Karpas-422 (cell line): ENCODE data around the gene TMEM117. TPM values are rescaled to one million over a fixed set of nuclear protein-coding genes. Genes with fewer than 3 reads are reported as not detected.

Experiments
- DNase-seq: peaks from one replicate; pipeline ENCODE4 v3.0.0-alpha.2; 2015
- H2AFZ ChIP-seq: fragments of 200-600 bp; sonication (generic); 2 replicates; pipeline ENCODE4 v1.6.1; 2014; ENCODE audit warnings: antibody characterized with exemption, low read length, mixed read lengths
- H3K27ac ChIP-seq: fragments of 200-600 bp; sonication (generic); 2 replicates; pipeline ENCODE4 v1.5.1; 2014; ENCODE audit warnings: mild to moderate bottlenecking, low read length, moderate library complexity
- H3K27me3 ChIP-seq: fragments of 200-600 bp; sonication (generic); 2 replicates; pipeline ENCODE4 v1.6.1; 2014; ENCODE audit warnings: low read length, mixed read lengths
- H3K36me3 ChIP-seq: fragments of 200-600 bp; sonication (generic); 2 replicates; pipeline ENCODE4 v1.6.1; 2014; ENCODE audit warnings: low read length, mixed read lengths; ENCODE audit not compliant: insufficient read depth
- H3K4me1 ChIP-seq: fragments of 200-600 bp; sonication (generic); 2 replicates; pipeline ENCODE4 v1.6.1; 2014; ENCODE audit warnings: mild to moderate bottlenecking, low read length, mixed read lengths
- H3K4me2 ChIP-seq: fragments of 200-600 bp; sonication (generic); 2 replicates; pipeline ENCODE4 v1.6.1; 2014; ENCODE audit warnings: low read length, low read depth, mild to moderate bottlenecking; ENCODE audit not compliant: poor library complexity, severe bottlenecking
- H3K4me3 ChIP-seq: fragments of 200-600 bp; sonication (generic); 2 replicates; pipeline ENCODE4 v1.5.1; 2014; ENCODE audit warnings: mild to moderate bottlenecking, antibody characterized with exemption, low read length, mixed read lengths
- H3K79me2 ChIP-seq: fragments of 200-600 bp; sonication (generic); 2 replicates; pipeline ENCODE4 v1.6.1; 2014; ENCODE audit warnings: mild to moderate bottlenecking, low read length, mixed read lengths
- H3K9ac ChIP-seq: fragments of 200-600 bp; sonication (generic); 2 replicates; pipeline ENCODE4 v1.6.0; 2014; ENCODE audit warnings: low read length
- H3K9me2 ChIP-seq: fragments of 200-600 bp; sonication (generic), shearing (Covaris generic); replicated peaks from 2 replicates; pipeline ENCODE4 v1.6.0; 2014; ENCODE audit warnings: mild to moderate bottlenecking, low read length, moderate library complexity; ENCODE audit not compliant: insufficient read depth
- H3K9me3 ChIP-seq: fragments of 300-700, 200-600 bp; sonication (generic); 2 replicates; pipeline ENCODE4 v1.6.1; 2014; ENCODE audit warnings: low read length, mixed read lengths
- H4K20me1 ChIP-seq: fragments of 200-600 bp; sonication (generic); 2 replicates; pipeline ENCODE4 v1.6.1; 2014; ENCODE audit warnings: mild to moderate bottlenecking, antibody characterized with exemption, low read length, low read depth; ENCODE audit not compliant: insufficient read depth
- total RNA-seq: library from RNA; depleted of rRNA; stranded (reverse); fragments of >200 nt; shearing (Covaris generic); gene quantifications from 2 replicates; pipeline ENCODE4 v1.2.3, GENCODE V29; 2014; ENCODE audit warnings: low replicate concordance

Gene TMEM117
- total RNA-seq, 1 experiment from 2014 or later, result 13.3 TPM

- Histone ChIP-seq H3K27ac (no peak overlapping the region), H3K4me1 (no peaks in the 10 kb centered on the region), H4K20me1 (no peaks in the 10 kb centered on the region), H3K36me3 (no peaks in the 10 kb centered on the region), H3K9me2 (no peaks in the 10 kb centered on the region), H3K79me2 (no peaks in the 10 kb centered on the region), H3K9me3 (no peaks in the 10 kb centered on the region), H3K9ac (no peak overlapping the region), H3K4me3 (no peak overlapping the region), H2AFZ (no peak overlapping the region), H3K4me2 (no peak overlapping the region), H3K27me3 (no peaks in the 10 kb centered on the region)
- no peak for DNase-seq
Measured at GRCh38 chr12:44126806-44127205, 290.9 kb downstream of the TMEM117 start.

- no peaks in the 10 kb centered on the region for H3K4me1 ChIP-seq
- no peak overlapping the region for H3K27ac ChIP-seq
- no peaks in the 10 kb centered on the region for H3K9me2 ChIP-seq
- no peaks in the 10 kb centered on the region for H3K79me2 ChIP-seq
- H4K20me1 ChIP-seq, result no peaks in the 10 kb centered on the region
- no peak overlapping the region for H3K4me2 ChIP-seq
- no peak for DNase-seq
- H3K9ac ChIP-seq, result no peak overlapping the region
- H3K9me3 ChIP-seq, result no peaks in the 10 kb centered on the region
- H3K4me3 ChIP-seq, result no peak overlapping the region
- H3K36me3 ChIP-seq, result no peaks in the 10 kb centered on the region
- H3K27me3 ChIP-seq, result no peaks in the 10 kb centered on the region
- no peak overlapping the region for H2AFZ ChIP-seq
Measured at GRCh38 chr12:44127966-44128710, 292.3 kb downstream of the TMEM117 start.

GRCh38 chr12:44143175-44143574 lies 307.3 kb downstream of the TMEM117 start:
- H3K36me3 ChIP-seq, result no peaks in the 10 kb centered on the region
- no peak overlapping the region for H3K4me2 ChIP-seq
- no peaks in the 10 kb centered on the region for H3K4me1 ChIP-seq
- no peaks in the 10 kb centered on the region for H3K9me2 ChIP-seq
- H2AFZ ChIP-seq, result no peak overlapping the region
- no peak overlapping the region for H3K9ac ChIP-seq
- no peaks in the 10 kb centered on the region for H3K27me3 ChIP-seq
- H3K79me2 ChIP-seq, result no peaks in the 10 kb centered on the region
- H3K27ac ChIP-seq, result no peak overlapping the region
- no peak for DNase-seq
- no peaks in the 10 kb centered on the region for H3K9me3 ChIP-seq
- H4K20me1 ChIP-seq, result no peaks in the 10 kb centered on the region
- no peak overlapping the region for H3K4me3 ChIP-seq

GRCh38 chr12:44148936-44149335 lies 313.1 kb downstream of the TMEM117 start:
- no peaks in the 10 kb centered on the region for H3K79me2 ChIP-seq
- H4K20me1 ChIP-seq, result no peaks in the 10 kb centered on the region
- no peaks in the 10 kb centered on the region for H3K27me3 ChIP-seq
- no peaks in the 10 kb centered on the region for H3K36me3 ChIP-seq
- no peak overlapping the region for H3K4me2 ChIP-seq
- no peaks in the 10 kb centered on the region for H3K9me2 ChIP-seq
- no peaks in the 10 kb centered on the region for H3K4me1 ChIP-seq
- no peak overlapping the region for H3K27ac ChIP-seq
- no peak for DNase-seq
- no peak overlapping the region for H2AFZ ChIP-seq
- no peak overlapping the region for H3K9ac ChIP-seq
- H3K9me3 ChIP-seq, result no peaks in the 10 kb centered on the region
- H3K4me3 ChIP-seq, result no peak overlapping the region

- H3K36me3 ChIP-seq, result no peaks in the 10 kb centered on the region
Measured at GRCh38 chr12:44154128-44154527, 318.2 kb downstream of the TMEM117 start.

GRCh38 chr12:44155358-44155757 lies 319.5 kb downstream of the TMEM117 start:
- peaks cover 18% of the 10 kb centered on the region for H3K4me1 ChIP-seq
- H4K20me1 ChIP-seq, result no peaks in the 10 kb centered on the region
- H3K36me3 ChIP-seq, result no peaks in the 10 kb centered on the region
- no peak overlapping the region for H3K9ac ChIP-seq
- DNase-seq, result no peak
- H3K27me3 ChIP-seq, result no peaks in the 10 kb centered on the region
- H3K4me3 ChIP-seq, result no peak overlapping the region
- no peak overlapping the region for H3K27ac ChIP-seq
- no peaks in the 10 kb centered on the region for H3K79me2 ChIP-seq
- H2AFZ ChIP-seq, result no peak overlapping the region
- no peaks in the 10 kb centered on the region for H3K9me3 ChIP-seq
- H3K9me2 ChIP-seq, result no peaks in the 10 kb centered on the region
- no peak overlapping the region for H3K4me2 ChIP-seq

More at GRCh38 chr12:44154128-44154527, 318.2 kb downstream of the TMEM117 start:
- Histone ChIP-seq H3K9me3 (no peaks in the 10 kb centered on the region), H3K27ac (no peak overlapping the region), H3K79me2 (no peaks in the 10 kb centered on the region), H3K27me3 (no peaks in the 10 kb centered on the region), H4K20me1 (no peaks in the 10 kb centered on the region), H3K4me1 (peaks cover 18% of the 10 kb centered on the region), H3K4me3 (no peak overlapping the region), H3K9ac (no peak overlapping the region), H3K9me2 (no peaks in the 10 kb centered on the region), H3K4me2 (no peak overlapping the region), H2AFZ (no peak overlapping the region)
- no peak for DNase-seq

GRCh38 chr12:44157359-44157758 lies 321.5 kb downstream of the TMEM117 start:
- Histone ChIP-seq H3K27ac (no peak overlapping the region), H3K9me2 (no peaks in the 10 kb centered on the region), H2AFZ (no peak overlapping the region), H4K20me1 (no peaks in the 10 kb centered on the region), H3K4me1 (peaks cover 18% of the 10 kb centered on the region), H3K36me3 (no peaks in the 10 kb centered on the region), H3K9me3 (no peaks in the 10 kb centered on the region), H3K79me2 (no peaks in the 10 kb centered on the region), H3K27me3 (no peaks in the 10 kb centered on the region), H3K4me2 (peak overlapping the region; percentile 38), H3K9ac (no peak overlapping the region), H3K4me3 (no peak overlapping the region)
- DNase-seq, result peak; percentile 47

GRCh38 chr12:44158746-44159145 lies 322.9 kb downstream of the TMEM117 start:
- H3K36me3 ChIP-seq, result no peaks in the 10 kb centered on the region
- no peak overlapping the region for H3K4me2 ChIP-seq
- H2AFZ ChIP-seq, result no peak overlapping the region
- no peaks in the 10 kb centered on the region for H3K9me3 ChIP-seq
- H3K4me1 ChIP-seq, result peaks cover 18% of the 10 kb centered on the region
- H4K20me1 ChIP-seq, result no peaks in the 10 kb centered on the region
- no peak overlapping the region for H3K4me3 ChIP-seq
- no peaks in the 10 kb centered on the region for H3K9me2 ChIP-seq
- no peak for DNase-seq
- H3K27ac ChIP-seq, result no peak overlapping the region
- H3K9ac ChIP-seq, result no peak overlapping the region
- H3K27me3 ChIP-seq, result no peaks in the 10 kb centered on the region
- no peaks in the 10 kb centered on the region for H3K79me2 ChIP-seq
